Measurements from ENCODE around the gene PTPRH. TPM values are rescaled to one million over a fixed set of nuclear protein-coding genes. Genes with fewer than 3 reads are reported as not detected.
A peak's percentile ranks its signal among the peaks of the same experiment; 100 is the strongest.
"Not testable (repeated sequence)": the region's sequence is repeated elsewhere in the genome, so short reads cannot be mapped to it uniquely, and the experiment has no call there.

The PTPRH gene
- total RNA-seq, 2 experiments from 2014 or later: not detected

DNA sequence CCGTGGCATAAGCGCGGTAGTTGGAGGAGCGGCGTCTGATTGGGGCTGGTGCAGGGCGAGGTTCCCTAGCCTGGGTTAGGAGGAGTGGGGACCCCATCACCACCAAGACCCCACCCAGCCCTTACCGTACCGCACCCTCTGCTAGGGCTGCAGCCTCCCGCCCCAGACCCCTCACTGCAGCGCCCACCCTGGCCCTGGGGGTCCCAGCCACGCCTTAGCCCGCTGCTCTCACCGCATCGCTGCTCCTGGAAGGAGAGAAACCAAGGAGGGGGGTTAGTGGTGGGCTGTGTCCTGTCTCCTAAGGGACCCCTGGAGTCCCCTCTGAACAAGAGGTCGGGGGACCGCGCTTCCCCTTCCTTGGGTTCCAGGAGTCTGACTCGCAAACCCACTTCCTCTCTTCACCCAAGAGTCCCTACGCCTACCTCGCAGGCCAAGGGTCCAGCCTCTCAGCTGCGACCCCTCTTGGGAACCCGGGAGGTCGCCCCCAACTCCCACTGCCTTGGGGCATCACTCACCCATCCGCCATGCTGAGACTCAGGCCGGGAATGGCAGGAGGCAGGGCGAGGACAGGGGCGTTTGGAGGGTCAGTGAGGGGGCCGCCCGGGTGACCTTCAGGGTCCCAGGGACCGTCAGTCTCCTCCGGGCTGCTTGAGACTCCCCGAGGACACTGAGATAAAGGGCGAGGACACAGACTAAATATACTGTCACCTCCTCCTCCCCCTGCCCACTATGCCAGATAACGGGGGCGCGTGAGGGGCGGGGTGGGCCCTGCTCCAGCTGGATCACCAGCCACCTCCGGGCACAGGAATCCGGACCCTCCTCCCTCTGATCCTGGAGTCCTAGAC, 52.0 kb downstream of the PTPRH start, which contains the start of gene TNNI3:
TNNI3 (minus strand) TSS at position 669 of the 845 bp plus-strand sequence; CDS start at position 526, 143 bp downstream.
- ChIA-PET CTCF (no interaction called here), POLR2A (no interaction called here)
- peaks cover 48 to 52% of the 10 kb centered on the region in 2 experiments for H3K27me3 ChIP-seq (ENCODE audit: control insufficient read depth in 1 of 2, insufficient read depth in 2 of 2, low read length in 2 of 2)
- no peak for ATAC-seq (ENCODE audit: poor library complexity)
- H3K4me1 ChIP-seq (ENCODE audit: insufficient read depth, low read length): peaks cover 34% of the 10 kb centered on the region
- H3K36me3 Mint-ChIP-seq (ENCODE audit: low read depth): no peaks in the 10 kb centered on the region
- H3K27ac Mint-ChIP-seq: no peak within 1 kb of the TSS
- no peak within 1 kb of the TSS for H3K4me3 Mint-ChIP-seq
- intact Hi-C loops (cut with DNase I, micrococcal nuclease): no loop called here
- no peak within 1 kb of the TSS for H3K4me3 ChIP-seq (ENCODE audit: low read length)
- peaks cover 25% of the 10 kb centered on the region for H3K4me1 Mint-ChIP-seq (ENCODE audit: low read depth)
- no peaks in the 10 kb centered on the region for H3K36me3 ChIP-seq (ENCODE audit: insufficient read depth, low read length)
- H3K9me3 ChIP-seq (ENCODE audit: control insufficient read depth in 1 of 2, insufficient read depth in 1 of 2, low read length in 2 of 2): peaks cover under 1 to 47% of the 10 kb centered on the region in 2 experiments
- H3K27ac ChIP-seq (ENCODE audit: low read depth in 1 of 2, low read length in 2 of 2): no peak within 1 kb of the TSS
- no peak for DNase-seq
- TF ChIP-seq CTCF (IDR thresholded peaks at IDR 0.05): no peak
- H3K9me3 Mint-ChIP-seq: peaks cover 1% of the 10 kb centered on the region
- H3K27me3 Mint-ChIP-seq: peaks cover 50% of the 10 kb centered on the region

DNA sequence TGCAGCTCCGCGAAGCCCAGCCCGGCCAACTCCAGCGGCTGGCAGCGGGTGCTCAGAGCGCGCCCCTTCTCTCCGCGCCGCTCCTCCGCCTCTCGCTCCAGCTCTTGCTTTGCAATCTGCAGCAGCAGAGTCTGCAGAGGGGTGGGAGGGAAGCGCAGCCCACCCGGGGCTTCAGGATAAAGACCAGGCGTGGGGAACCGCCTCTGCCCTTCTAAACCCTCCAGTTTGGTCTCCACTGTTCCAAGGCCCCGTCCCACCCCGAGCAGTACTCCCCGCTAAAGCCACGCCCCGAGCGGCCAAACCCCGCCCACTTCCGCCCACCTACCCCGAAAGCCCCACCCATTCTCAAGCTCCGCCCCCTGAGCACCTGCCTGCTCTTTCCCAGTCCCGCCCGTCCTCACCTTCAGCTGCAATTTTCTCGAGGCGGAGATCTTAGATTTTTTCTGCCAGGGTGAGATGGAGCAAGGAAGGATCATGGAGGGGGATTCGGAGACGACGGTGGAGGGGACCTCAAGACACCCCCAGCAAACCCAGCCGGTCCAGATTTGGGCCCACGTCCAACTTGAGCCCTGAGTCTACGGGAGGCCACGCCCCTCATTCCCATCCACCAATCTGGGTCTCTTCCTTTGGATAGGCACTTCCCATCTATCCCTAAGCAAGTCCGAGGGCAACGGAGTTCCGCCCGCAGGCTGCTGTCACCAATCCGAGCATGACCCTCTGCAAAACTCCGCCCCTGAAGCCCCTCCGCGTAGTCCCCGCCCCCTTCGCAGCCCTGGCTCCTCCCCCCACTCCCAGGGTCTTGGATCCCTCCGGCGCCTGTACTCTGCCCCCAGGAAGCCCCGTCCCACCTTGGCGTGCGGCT, 52.9 kb downstream of the PTPRH start:
- Mint-ChIP-seq H3K27ac (no peak overlapping the region), H3K27me3 (peaks cover 50% of the 10 kb centered on the region), H3K9me3 (peaks cover 6% of the 10 kb centered on the region), H3K4me1 (ENCODE audit: low read depth) (peaks cover 32% of the 10 kb centered on the region), H3K4me3 (no peak overlapping the region), H3K36me3 (ENCODE audit: low read depth) (no peaks in the 10 kb centered on the region)
- Histone ChIP-seq H3K27ac (ENCODE audit: low read depth in 1 of 2, low read length in 2 of 2) (no peak overlapping the region), H3K27me3 (ENCODE audit: control insufficient read depth in 1 of 2, insufficient read depth in 2 of 2, low read length in 2 of 2) (peaks cover 41 to 44% of the 10 kb centered on the region in 2 experiments), H3K4me1 (ENCODE audit: insufficient read depth, low read length) (peaks cover 35% of the 10 kb centered on the region), H3K36me3 (ENCODE audit: insufficient read depth, low read length) (no peaks in the 10 kb centered on the region), H3K9me3 (ENCODE audit: control insufficient read depth in 1 of 2, insufficient read depth in 1 of 2, low read length in 2 of 2) (peaks cover 9 to 47% of the 10 kb centered on the region in 2 experiments), H3K4me3 (ENCODE audit: low read length) (no peak overlapping the region)
- DNase-seq: peak in 7 of 14 experiments; percentile 22 to 63 (median 47)
- intact Hi-C loops (cut with DNase I, micrococcal nuclease): no loop called here
- TF ChIP-seq CTCF (IDR thresholded peaks at IDR 0.05): no peak
- ChIA-PET CTCF (no interaction called here), POLR2A (interaction anchor here (0.6 kb wide), 1 partner anchor 251 kb away, joined by 3 read pairs; the partner anchor contains the start of gene UBE2S)
- no peak for ATAC-seq (ENCODE audit: poor library complexity)

DNA sequence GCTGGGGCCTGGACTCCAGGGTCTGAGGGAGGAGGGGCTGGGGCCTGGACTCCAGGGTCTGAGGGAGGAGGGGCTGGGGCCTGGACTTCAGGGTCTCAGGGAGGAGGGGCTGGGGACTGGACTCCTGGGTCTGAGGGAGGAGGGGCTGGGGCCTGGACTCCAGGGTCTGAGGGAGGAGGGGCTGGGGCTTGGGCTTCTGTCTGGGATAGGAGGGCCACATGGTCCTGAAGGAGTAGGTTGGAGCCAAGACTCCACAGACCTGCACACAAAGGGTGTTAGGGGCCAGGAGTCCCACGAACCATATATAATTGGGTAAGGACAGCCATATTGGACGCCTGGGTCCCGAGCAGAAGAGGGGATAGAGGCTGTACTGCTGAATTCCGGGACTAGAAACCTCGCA, 53.5 kb downstream of the PTPRH start:
- DNase-seq; intact Hi-C loops (cut with DNase I, micrococcal nuclease); H3K4me3 ChIP-seq (ENCODE audit: low read length); CTCF ChIA-PET; ATAC-seq (ENCODE audit: poor library complexity); H3K9me3 Mint-ChIP-seq; H3K36me3 Mint-ChIP-seq (ENCODE audit: low read depth); H3K27ac Mint-ChIP-seq; H3K4me3 Mint-ChIP-seq; H3K36me3 ChIP-seq (ENCODE audit: insufficient read depth, low read length); H3K27ac ChIP-seq (ENCODE audit: low read depth in 1 of 2, low read length in 2 of 2): not testable (repeated sequence)
- Histone ChIP-seq H3K27me3 (ENCODE audit: control insufficient read depth in 1 of 2, insufficient read depth in 2 of 2, low read length in 2 of 2) (peaks cover 37 to 38% of the 10 kb centered on the region in 2 experiments), H3K9me3 (ENCODE audit: control insufficient read depth in 1 of 2, insufficient read depth in 1 of 2, low read length in 2 of 2) (peaks cover 10 to 41% of the 10 kb centered on the region in 2 experiments), H3K4me1 (ENCODE audit: insufficient read depth, low read length) (peaks cover 31% of the 10 kb centered on the region)
- H3K27me3 Mint-ChIP-seq: peaks cover 52% of the 10 kb centered on the region
- POLR2A ChIA-PET: interaction anchor here (0.6 kb wide), 1 partner anchor 252 kb away, joined by 3 read pairs; the partner anchor contains the start of gene UBE2S
- peaks cover 35% of the 10 kb centered on the region for H3K4me1 Mint-ChIP-seq (ENCODE audit: low read depth)

Data from CD4-positive, alpha-beta T cell (primary cell).